GM21423 (cell line): ENCODE measurements around the gene LDLRAD3.

ENCODE experiments used
- ATAC-seq: cut with Tn5 transposase; IDR thresholded peaks from one replicate; pipeline ENCODE4 v1.9.1; 2021; ENCODE audit warnings: mild to moderate bottlenecking, moderate library complexity; ENCODE audit not compliant: unreplicated experiment

Gene LDLRAD3

GRCh38 chr11:36258730-36259360, 315.0 kb downstream of the LDLRAD3 start:
- no peak for ATAC-seq

GRCh38 chr11:36261094-36261493, 317.2 kb downstream of the LDLRAD3 start:
- ATAC-seq, result no peak

GRCh38 chr11:36264011-36264972, 320.4 kb downstream of the LDLRAD3 start:
- no peak for ATAC-seq

- no peak for ATAC-seq
These were observed 321.1 kb downstream of the LDLRAD3 start for GRCh38 chr11:36264973-36265344.

GRCh38 chr11:36265793-36266628, 322.1 kb downstream of the LDLRAD3 start:
- ATAC-seq, result peak; percentile 64

GRCh38 chr11:36266767-36267166, 322.9 kb downstream of the LDLRAD3 start:
- no peak for ATAC-seq

DNA sequence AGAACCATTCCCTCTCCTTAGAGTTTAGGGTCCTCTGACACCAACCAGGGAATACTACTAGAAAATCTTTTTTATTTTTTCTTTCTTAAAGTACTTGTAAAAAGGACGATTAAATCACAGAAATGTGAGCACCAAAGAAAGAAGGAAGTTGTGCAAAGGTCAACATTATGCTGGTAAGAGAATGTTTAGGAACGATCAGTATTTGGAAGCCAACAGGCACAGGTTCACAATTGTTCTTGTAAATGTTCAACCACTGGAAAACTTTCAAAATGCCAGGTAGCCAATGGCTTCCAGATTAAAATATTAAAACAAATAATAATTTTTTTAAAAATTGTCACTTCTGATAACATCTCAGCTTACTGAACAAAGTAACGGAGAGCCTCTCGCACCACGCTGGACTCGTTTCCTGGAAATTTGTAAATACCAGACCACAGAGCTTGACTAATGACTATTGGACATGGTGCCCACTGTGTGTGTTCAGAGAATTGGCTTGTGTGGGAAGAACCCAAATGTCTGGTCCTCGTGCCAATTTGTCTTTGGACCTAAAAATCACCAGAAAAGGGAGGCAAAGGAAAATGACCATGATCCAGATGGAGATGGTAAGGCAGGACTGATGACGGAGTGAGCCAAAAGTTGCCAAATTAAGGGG, 324.6 kb downstream of the LDLRAD3 start:
- no peak for ATAC-seq

DNA sequence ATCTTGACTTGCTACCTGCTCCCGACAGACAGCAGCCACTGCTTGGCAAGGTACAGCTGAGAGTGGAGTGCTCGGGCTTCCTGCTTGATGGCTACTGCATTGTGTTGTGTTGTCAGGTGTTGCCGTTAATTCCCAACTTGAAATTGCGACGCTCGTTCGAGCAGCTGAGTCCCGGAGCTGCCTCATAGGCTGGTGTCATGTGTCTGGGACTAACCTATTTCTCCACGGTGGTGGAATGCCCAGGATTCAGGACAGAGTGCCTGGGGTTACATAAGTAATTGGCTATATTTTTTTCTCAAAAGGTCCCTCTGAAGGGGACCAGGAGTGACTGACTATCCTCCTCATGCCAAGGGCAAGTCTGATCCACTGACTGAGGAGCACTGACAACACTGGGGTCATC, 326.8 kb downstream of the LDLRAD3 start:
- ATAC-seq, result no peak

DNA sequence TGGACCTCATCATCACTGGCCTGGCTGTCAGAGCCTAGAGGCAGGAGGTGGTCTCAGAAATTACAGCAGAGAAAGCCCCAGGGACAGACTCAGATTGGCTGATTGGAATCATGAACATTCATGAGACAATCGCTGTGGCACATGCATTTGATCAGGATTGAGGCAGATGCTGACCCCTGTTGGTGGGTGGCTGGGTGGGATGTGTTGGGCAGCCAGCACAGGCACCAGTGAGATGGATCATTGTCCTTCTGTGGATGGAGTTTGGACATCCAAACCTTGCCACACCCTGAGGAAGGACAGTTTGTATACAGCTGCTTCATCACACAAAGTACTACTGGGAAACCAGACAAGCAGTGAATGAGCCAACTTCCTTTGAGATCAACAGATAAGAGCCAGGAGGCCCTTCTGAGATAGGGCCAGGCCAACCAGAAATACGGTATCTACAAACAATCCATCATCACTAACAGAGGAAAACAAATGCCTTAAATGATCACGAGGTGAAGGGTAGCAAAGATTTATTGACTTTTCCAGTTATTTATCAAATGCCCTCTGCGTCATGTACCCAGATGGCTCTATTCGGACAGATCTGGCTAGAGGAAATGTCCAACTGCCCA, 328.0 kb downstream of the LDLRAD3 start:
- ATAC-seq, result no peak

DNA sequence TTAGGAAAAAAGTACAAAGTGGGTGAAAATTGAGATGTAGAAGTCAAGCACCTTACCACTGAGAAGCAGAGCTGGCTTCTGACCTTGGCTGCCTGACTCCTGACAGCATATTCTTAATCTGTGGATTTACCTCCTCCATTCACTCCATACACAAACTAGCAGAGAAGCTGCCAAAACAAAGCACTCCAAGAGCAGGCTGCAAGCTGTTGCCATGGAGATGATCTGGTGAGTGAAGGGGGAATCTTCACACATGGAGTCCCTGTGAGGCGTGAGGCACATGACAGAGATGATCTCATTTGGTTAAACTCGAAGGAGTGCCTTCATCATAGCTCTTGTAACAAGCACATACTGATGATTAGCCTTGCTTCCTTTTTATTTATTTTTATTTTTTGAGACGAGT, 329.2 kb downstream of the LDLRAD3 start:
- ATAC-seq, result no peak

GRCh38 chr11:36274414-36274813, 330.6 kb downstream of the LDLRAD3 start:
- no peak for ATAC-seq

- no peak for ATAC-seq
These were observed 334.8 kb downstream of the LDLRAD3 start for GRCh38 chr11:36278531-36279282.

GRCh38 chr11:36280531-36280930, 336.7 kb downstream of the LDLRAD3 start:
- ATAC-seq, result no peak
